ENCODE results near the gene SIRT5.

DNA sequence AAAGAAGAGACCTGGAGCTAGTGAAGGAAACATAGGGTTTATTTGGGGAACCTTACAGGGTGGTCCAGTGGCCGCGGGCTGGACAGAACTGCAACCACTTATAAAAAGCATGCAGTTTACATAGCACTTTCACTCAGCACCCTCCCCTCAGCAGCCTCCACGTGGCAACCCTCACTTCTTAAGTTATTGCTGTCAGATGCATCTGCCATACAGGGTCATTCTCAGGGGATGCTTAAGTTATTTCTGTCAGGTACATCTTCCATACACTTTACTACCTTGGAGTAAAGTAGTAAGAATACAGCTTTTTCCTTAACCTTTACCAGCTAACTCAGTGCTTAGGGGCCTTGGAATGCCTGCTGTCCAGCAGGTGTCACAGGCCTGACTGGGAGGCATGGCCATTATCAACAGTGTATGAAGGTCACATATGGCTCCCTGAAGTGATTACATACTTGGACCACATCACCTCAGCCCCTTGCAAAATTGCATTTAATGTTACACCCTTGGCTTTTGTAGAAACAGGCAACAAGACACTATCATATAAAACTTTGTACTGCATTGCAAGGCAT is 38.7 kb downstream of the SIRT5 start:
- no peak for TF ChIP-seq GATA2 (IDR thresholded peaks at IDR 0.05; ENCODE audit: low read depth, low read length)
- no peak for TF ChIP-seq GATA3 (IDR thresholded peaks at IDR 0.05; ENCODE audit: low read depth, low read length)

Measured in SH-SY5Y (cell line).